CD4-positive, alpha-beta T cell treated with Interleukin-15 for 1 hour (primary cell): ENCODE data around the gene ITGB2.

Source experiments
- DNase-seq: peaks from one replicate; pipeline ENCODE4 v3.0.0-alpha.2; 2020

The ITGB2 gene

DNA sequence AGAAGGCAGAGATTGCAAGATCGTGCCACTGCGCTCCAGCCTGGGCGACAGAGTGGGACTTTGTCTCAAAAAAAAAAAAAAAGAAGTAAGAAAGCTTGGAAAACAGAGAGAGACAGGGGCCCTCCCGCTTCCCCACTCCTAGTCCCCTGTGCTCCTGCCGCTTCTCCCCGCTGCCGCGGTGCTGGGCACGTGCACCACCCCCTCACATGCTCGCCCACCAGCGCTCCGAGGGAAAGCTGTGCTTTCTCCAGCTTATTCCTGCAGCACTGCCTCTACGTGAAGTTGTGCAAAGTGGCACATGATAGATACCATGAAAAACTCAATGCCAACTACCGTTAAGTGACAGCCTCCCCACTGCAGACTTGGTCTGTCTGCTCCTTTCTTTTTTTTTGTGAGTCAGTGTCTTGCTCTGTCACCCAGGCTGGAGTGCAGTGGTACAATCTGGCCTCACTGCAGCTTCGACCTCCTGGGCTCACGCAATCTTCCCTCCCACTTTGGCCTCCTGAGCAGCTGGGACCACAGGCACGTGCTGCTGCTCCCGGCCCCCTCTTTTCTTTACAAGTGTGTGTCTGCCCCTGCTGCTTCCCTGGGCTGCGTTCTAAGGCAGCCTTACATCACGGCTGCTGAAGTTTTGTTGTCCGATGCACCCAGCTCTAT is 34.6 kb upstream of the ITGB2 start:
- DNase-seq = no peak

DNA sequence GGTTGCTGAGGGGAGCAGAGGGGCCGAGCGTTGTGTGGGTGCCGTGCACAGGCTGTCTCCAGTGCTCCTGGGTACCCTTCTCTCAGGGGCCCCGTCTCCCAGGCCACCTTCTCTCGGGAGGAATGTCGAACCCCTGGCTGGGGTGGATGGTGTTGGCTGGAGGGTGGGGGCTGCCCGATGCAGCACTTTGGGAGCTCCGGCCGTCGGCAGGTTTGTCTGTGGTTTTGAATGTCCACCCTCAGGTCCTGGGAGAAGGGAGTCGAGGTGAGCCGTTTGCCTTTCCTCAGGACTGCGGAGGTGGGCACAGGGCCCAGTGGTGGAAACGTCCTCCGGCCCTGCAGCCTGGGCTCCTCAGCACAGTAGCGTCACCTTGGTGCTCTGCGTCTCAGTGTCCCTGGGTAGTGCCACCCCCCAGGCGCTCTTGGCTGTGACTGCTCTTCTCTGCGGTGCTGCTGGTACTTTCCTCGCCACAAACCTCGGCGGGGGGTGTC is 33.6 kb upstream of the ITGB2 start:
- DNase-seq = no peak

GRCh38 chr21:44953628-44954021 is 32.9 kb upstream of the ITGB2 start:
- DNase-seq = no peak

GRCh38 chr21:44952929-44953627 is 32.4 kb upstream of the ITGB2 start:
- no peak for DNase-seq

DNA sequence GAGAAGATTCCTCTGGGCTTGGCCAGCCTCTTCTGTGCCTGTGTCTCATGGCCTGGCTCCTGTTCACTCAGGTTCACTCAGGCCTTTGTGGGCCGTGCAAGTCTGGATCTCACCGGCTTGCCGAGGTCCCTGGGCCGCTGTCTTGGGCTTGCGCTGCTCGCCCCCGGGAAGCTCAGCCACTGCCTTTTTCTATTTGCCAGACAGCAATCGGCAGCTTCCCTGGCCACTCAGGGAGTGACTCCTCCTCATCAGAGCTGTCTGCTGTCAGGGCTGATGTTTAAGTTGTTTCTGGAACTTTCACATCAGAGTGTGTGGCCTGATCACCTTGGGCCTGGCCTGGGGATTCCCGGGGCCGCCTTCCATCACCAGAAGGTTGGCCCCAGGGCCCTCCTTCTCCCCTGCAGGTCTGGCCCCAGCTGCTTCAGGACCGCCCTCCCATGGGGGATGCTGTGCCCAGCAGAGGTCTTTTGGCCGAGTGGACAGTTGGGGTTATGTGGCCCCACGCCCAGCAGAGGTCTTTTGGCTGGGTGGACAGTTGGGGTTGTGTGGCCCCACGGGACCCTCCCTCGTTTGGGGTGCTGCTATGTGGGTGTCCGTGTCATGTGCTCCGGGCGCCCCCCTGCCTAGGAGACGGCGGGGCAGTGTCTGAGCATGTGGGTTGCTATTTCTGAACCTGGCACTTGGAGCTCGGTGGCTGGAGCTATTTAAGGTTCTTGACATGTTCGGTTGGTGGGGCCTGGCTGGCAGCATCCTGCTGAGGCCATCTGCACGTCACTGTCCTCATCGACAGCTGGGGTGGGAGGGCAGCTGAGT is 31.6 kb upstream of the ITGB2 start:
- DNase-seq = no peak

DNA sequence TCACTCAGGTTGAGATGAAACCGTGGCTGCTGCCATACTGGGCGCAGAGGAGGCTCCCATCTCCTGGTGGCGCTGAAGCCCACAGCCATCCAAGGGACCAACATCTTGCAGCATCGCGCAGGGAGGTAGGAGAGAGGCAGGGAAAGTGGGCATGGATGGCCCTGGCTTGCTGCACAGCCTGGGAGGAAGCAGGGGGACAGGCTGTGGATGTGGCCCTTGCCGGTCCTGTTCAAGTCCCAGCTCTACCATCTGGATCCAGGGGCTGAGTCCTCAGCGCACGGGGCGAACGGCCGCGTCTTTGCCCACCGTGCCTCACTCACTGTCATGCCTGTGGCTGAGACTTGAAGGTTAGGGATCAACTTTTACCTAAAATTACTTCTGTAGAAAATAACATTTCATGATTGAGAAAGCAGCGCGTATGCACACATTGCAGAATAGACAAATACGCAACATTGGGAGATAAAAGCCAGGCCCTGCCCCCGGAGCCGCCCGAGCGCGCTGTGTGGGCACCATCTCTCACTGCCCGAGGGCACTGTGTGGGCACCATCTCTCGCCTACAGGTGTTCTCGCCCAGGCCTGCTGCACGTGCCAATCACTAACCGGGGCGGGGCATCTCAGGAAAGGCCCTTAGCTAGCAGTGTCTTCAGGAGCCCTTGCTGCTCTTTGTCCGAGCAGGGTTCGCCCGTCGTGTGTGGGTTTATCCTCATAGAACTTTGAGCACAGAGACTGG is 30.7 kb upstream of the ITGB2 start:
- DNase-seq = no peak

- DNase-seq = no peak
These were observed 29.7 kb upstream of the ITGB2 start for GRCh38 chr21:44950351-44950750.

GRCh38 chr21:44949779-44950198 is 29.1 kb upstream of the ITGB2 start:
- DNase-seq = peak; percentile 76

- DNase-seq = no peak
These were observed 28.6 kb upstream of the ITGB2 start for GRCh38 chr21:44949161-44949778.

- DNase-seq = no peak
These were observed 27.9 kb upstream of the ITGB2 start for GRCh38 chr21:44948426-44949120.

DNA sequence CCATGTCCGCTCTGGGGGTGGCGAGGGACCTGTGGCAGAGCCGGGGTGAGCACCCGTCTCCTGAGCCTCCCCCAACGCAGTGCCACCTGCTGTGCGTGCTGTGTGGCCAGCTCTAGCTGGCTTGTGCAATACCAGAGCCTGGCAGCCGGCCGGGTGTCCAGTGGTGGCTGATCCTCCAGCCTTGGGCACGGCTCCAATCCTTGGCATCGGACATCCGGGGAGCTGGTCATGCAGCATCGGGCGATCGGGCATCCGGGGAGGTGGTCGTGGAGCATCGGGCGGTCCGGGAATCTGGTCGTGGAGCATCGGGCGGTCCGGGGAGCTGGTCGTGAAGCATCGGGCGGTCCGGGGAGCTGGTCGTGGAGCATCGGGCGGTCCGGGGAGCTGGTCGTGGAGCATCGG is 27.2 kb upstream of the ITGB2 start:
- DNase-seq = no peak

DNA sequence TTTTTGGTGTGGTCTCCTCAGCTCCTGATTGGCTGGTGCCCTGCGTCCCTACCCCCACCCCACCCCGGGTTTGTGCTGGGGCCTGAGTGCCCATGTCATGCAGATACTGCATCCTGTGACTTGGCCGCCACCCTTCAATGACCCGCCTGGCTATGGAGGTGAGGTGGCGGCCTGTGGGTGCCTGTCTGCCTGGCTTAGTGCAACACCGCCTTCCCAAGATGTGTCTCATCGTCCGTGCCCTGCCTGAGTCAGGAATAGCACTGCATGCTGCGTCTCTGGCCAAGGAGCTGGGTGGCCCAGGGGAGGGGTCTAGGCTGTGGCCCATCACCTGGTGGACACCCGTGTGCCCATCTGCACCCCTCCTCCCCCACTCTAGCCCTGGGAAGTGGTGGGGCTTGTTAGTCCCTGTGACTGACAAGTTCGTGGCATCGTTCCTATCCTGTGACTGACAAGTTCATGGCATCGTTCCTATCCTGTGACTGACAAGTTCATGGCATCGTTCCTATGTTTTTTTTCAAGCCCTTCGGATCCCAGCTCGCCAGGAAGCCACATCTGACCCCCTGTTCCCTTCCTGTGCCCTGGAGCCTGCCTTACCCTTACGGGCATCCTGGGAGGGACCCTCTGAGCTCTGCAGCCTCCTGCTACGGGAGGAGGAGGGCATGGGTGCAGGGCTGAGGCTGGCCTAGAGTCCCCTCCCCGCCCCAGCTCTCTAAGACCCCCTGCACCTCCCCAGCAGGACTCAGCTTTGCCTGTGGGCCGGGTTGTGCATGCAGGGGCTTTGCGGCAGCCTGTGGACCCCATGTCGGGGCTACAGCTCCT is 26.6 kb upstream of the ITGB2 start:
- peak; percentile 10 for DNase-seq

- peak; percentile 4 for DNase-seq
These were observed 25.7 kb upstream of the ITGB2 start for GRCh38 chr21:44946254-44947041.

- no peak for DNase-seq
These were observed 23.9 kb upstream of the ITGB2 start for GRCh38 chr21:44944596-44944995.

DNA sequence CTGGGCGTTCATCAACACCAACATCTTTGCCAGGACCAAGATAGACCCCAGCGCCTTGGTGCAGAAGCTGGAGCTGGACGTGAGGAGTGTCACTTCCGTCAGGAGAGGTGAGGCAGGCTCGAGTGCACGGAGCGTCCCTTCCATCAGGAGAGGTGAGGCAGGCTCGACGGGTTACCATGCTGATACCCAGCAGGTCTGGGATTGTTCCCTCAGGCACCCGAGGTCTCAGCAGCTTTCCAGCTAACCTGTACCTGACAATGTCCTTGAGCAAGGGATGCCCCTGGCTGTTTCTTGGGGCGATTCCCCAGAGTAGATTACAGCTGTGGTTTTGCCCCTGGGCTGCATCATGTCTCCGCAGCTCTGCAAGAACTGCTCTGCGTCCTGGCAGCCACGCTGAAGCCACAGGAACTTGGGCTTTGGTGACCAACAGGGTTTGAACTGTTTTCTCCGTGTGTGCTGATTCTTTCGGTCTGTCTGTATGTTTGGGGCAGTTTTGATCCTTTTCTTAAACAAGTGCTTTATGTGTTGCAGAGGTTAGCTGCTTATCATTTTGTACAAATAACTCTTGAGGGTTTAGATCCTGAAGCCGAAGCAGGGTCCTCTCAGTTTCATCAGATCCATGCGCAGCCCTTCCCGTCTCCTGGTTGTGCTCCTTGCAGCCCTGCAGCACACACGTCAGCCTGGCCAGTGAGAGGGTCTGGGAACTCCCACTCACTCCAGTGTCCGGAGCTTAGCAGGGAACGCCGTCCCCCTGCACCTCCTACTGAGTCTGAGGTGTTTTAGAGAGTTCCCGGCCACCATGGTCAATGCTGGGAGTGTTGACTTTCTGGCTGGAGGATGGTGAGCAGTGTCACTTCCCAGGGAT is 23.2 kb upstream of the ITGB2 start:
- peak; percentile 15 for DNase-seq

- DNase-seq = no peak
These were observed 22.4 kb upstream of the ITGB2 start for GRCh38 chr21:44943005-44943685.

GRCh38 chr21:44942566-44942965 is 21.9 kb upstream of the ITGB2 start:
- peak; percentile 15 for DNase-seq

GRCh38 chr21:44941567-44941966 is 20.9 kb upstream of the ITGB2 start:
- DNase-seq = no peak
